Fibroblast of mammary gland (primary cell): ENCODE measurements around the gene HMOX2.

Experiments used
- DNase-seq: peaks from one replicate; pipeline ENCODE4 v3.0.0-alpha.2; 2010; ENCODE audit warnings: low read depth
- H3K4me3 ChIP-seq: 2 replicates; pipeline ENCODE4 v1.5.1; 2011; ENCODE audit warnings: low read depth, mild to moderate bottlenecking, low read length, moderate library complexity; ENCODE audit not compliant: control insufficient read depth
- TF ChIP-seq, protein P1 (sequence below): conservative IDR thresholded peaks from 2 replicates; pipeline ENCODE4 v1.5.1; 2011; ENCODE audit warnings: low read depth, low read length, inconsistent platforms; ENCODE audit not compliant: control insufficient read depth, insufficient read depth

HMOX2 gene

DNA sequence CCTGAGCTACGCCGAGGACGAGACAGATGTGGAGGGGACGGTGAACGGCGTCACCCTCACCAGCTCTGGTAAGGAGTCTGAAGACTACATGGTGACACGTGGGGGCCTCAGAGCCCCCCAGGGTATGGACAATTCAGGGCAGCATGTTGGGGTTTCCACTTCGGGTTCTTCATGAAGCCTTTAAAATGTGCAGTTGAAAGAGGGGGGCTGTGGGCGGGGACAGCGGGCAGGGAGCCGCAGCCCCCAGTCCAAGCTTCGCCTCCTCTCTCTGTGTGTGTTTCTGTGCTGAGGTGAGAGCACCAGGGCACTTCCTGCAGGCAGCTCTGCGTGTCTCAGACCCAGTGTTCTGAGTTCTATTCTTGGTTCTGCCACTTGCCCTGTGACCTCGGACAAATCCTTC, 25.8 kb upstream of the HMOX2 start:
- no peak overlapping the region for H3K4me3 ChIP-seq
- DNase-seq: no peak
- TF ChIP-seq, protein P1, sequence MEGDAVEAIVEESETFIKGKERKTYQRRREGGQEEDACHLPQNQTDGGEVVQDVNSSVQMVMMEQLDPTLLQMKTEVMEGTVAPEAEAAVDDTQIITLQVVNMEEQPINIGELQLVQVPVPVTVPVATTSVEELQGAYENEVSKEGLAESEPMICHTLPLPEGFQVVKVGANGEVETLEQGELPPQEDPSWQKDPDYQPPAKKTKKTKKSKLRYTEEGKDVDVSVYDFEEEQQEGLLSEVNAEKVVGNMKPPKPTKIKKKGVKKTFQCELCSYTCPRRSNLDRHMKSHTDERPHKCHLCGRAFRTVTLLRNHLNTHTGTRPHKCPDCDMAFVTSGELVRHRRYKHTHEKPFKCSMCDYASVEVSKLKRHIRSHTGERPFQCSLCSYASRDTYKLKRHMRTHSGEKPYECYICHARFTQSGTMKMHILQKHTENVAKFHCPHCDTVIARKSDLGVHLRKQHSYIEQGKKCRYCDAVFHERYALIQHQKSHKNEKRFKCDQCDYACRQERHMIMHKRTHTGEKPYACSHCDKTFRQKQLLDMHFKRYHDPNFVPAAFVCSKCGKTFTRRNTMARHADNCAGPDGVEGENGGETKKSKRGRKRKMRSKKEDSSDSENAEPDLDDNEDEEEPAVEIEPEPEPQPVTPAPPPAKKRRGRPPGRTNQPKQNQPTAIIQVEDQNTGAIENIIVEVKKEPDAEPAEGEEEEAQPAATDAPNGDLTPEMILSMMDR: no peak

DNA sequence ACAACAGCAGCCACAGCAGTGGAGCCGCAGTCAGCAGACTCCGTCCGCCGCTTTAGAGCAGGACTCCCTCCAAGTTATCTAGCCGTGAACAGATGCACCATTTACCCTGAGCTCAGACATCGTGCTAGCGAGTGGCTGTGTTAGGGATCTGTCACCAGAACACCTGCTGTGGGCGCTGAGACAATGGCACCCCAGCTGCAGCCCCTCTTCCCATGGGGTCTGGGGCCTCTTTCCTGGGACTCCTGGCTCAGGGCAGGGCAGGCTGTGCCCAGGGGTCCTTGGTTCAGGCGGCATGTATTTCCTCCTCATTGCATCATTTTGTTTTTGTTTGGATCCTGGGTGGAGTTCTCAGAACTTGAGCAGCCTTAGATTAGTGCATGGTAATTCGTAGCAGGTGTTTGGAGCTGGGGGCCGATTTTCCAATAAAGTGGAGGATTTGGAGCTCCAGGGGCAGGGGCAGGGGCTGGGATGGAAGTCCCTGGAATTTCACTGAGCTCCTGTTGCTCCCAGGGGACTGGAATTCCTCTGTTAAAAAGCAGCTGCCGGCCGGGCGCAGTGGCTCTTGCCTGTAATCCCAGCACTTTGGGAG, 25.2 kb upstream of the HMOX2 start:
- no peak for DNase-seq
- TF ChIP-seq, protein P1: no peak
- no peak overlapping the region for H3K4me3 ChIP-seq

DNA sequence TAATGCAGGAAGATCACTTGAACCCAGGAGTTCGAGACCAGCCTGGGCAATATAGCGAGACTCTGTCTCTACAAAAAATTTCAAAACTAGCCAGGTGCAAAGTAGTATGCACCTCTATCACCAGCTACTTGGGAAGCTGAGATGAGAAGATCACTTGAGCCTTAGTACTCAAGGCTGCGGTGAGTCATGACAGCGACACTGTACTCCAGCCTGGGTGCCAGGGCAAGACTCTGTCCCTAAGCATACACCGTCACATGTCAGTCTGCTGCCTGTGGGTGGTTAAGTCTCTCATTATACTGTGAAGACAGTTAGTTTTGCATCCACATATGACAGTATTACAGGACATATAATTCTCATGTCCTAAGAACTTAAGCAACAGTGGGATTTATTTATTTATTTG, 23.5 kb upstream of the HMOX2 start:
- TF ChIP-seq, protein P1: no peak
- no peak overlapping the region for H3K4me3 ChIP-seq
- no peak for DNase-seq

DNA sequence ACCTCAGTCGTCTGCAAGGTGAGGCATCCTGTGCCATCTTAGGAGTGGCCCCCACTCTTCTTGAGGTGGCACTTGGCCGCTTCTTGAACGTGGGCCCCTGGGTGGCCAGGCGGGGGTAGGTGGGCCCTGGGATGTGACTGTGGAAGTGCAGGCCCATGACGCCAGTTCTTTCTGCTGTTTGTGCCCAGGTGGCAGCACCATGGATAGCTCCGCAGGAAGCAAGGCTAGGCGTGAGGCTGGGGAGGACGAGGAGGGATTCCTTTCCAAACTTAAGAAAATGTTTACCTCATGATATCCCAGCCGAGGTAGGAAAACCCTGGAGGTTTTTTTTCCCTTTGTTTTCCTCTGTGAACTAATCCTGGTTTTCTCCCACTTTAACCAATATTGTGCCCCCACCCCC, 21.6 kb upstream of the HMOX2 start:
- DNase-seq: no peak
- TF ChIP-seq, protein P1: no peak

DNA sequence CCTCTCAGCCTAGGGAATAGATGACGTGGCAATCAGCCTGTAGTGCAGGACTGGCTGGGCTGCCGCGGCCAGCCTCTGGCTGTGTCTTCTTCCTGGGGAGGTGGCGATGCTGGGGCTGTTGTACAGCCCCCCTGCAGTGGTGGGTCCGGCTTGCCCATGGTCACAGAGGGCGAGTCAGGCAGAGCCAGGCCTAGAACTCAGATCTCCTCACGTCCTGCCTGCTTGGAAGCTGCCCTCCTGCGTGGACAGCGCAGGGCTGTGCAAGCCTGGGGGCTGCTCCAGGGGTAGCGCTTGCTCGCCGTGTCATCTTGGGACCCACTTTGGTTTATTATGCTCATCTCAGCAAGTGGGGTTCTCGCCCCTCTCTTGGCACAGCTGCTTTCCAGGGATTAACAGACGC, 21.1 kb upstream of the HMOX2 start:
- TF ChIP-seq, protein P1: no peak
- no peak for DNase-seq
- no peak overlapping the region for H3K4me3 ChIP-seq

More for the DNA sequence above, 21.6 kb upstream of the HMOX2 start:
- H3K4me3 ChIP-seq: no peak overlapping the region

DNA sequence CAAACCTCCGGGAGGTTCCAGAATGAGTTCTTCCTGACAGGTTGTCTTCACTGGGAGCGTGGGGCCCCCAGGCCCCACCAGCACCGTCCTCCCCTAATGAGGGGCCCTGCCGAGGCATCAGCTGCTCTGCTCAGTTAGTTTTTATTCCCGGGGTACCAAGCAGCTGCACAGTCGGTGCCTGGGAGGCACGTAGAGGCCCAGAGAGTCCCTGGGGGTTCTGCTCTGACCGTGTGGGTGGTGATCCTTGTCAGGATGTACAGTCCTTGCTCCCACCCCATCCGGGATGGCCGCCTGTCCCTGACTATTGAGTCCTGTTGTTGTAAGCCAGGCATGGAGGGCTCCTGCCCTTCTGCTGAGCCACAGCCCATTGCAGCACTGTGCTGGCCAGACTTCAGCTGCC, 20.2 kb upstream of the HMOX2 start:
- H3K4me3 ChIP-seq: no peak overlapping the region
- TF ChIP-seq, protein P1: no peak
- DNase-seq: no peak

DNA sequence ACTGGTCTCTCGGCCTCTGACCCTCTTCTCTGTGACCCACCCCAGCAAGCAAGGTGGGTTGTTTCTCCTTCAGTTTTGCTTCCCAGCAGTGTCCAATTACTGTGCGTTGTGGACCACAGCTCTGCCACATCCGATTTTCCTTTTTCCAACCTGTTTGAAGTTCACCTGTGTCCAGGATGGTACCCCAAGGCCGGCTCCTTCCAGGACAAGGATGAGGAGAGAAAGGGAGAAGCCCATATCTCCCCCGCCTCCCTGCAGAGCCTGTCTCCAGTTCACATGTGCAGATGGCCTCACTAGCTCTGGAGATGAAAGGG, 15.3 kb upstream of the HMOX2 start:
- TF ChIP-seq, protein P1: no peak
- DNase-seq: no peak
- H3K4me3 ChIP-seq: no peak overlapping the region
